HepG2 (cell line): ENCODE data around the gene GAN. TPM values are rescaled to one million over a fixed set of nuclear protein-coding genes. Genes with fewer than 3 reads are reported as not detected.

Experiments
- ATAC-seq: fragments of 200-7000 bp; cut with Tn5 transposase; 3 replicates; pipeline ENCODE4 v1.9.1; 2020; ENCODE audit warnings: mild to moderate bottlenecking, moderate library complexity
- BruUV-seq: library from RNA; stranded (reverse); fragments of 400-500 nt; replicated peaks from 2 replicates; lab custom pipeline; 2021; lab: Mats Ljungman, UMichigan
- CTCF ChIA-PET: fragments of 300-600 bp; formaldehyde crosslinking; extraction: SDS; loops from one replicate; lab custom pipeline; 2021; ENCODE audit warnings: low total read pairs, inconsistent platforms, low intra/inter-chr PET ratio; lab: Yijun Ruan, JAX
- POLR2A ChIA-PET: fragments of 350-600 bp; sonication (Branson Sonifier 250); formaldehyde crosslinking; loops from one replicate; lab custom pipeline; 2020; ENCODE audit warnings: antibody characterized with exemption, inconsistent platforms; lab: Yijun Ruan, JAX
- DNase-seq: peaks from one replicate; pipeline ENCODE4 v3.0.0-alpha.2; 2015; ENCODE audit warnings: low spot score
- FAIRE-seq: peaks from 3 replicates; lab custom pipeline; 2011; peaks lifted over from hg19 to GRCh38; lab: Jason Lieb, UNC
- H2AFZ ChIP-seq: one replicate; pipeline ENCODE4 v1.6.1; 2011; ENCODE audit warnings: low read length, inconsistent platforms
- H3K27ac ChIP-seq: fragments of 300-600 bp; 3 replicates; pipeline ENCODE4 v1.8.0; 2011; ENCODE audit warnings: mixed run types, mild to moderate bottlenecking, mixed read lengths, low read length, inconsistent platforms; ENCODE audit not compliant: insufficient read depth; ENCODE audit errors: extremely low read length
- H3K27me3 ChIP-seq, 2 experiments: fragments of 200-600 bp in 1 of 2; 2 replicates in 1 of 2; 3 replicates in 1 of 2; pipeline versions ENCODE4 v1.6.0 to v1.8.0; 2011; ENCODE audit warnings: low read length in 2 of 2, mild to moderate bottlenecking in 2 of 2, moderate library complexity in 2 of 2, inconsistent platforms in 1 of 2; ENCODE audit not compliant: insufficient read depth in 2 of 2, control insufficient read depth in 1 of 2
- H3K36me3 ChIP-seq, 2 experiments: fragments of 200-600 bp in 1 of 2; replicated peaks in 1 of 2; 2 replicates in 1 of 2; 3 replicates in 1 of 2; pipeline versions ENCODE4 v1.5.1 to v1.8.0; 2011; ENCODE audit warnings: low read length in 2 of 2, inconsistent platforms in 1 of 2; ENCODE audit not compliant: insufficient read depth in 2 of 2, control insufficient read depth in 1 of 2
- H3K4me1 ChIP-seq: 2 replicates; pipeline ENCODE4 v1.5.1; 2012; ENCODE audit warnings: low read length, inconsistent platforms; ENCODE audit not compliant: insufficient read depth
- H3K4me2 ChIP-seq: 2 replicates; pipeline ENCODE4 v1.6.0; 2011; ENCODE audit warnings: low read depth, low read length, inconsistent platforms
- H3K4me3 ChIP-seq, 3 experiments: fragments of 200-600 bp in 1 of 3; sonication (generic), shearing (Covaris generic) in 1 of 3; replicated peaks in 1 of 3; 2 replicates each; pipeline ENCODE4 v1.5.1; 2011 to 2016; ENCODE audit warnings: low read length in 3 of 3, inconsistent platforms in 2 of 3, low read depth in 2 of 3, mild to moderate bottlenecking in 2 of 3, control low read depth in 1 of 3, mixed read lengths in 1 of 3; ENCODE audit not compliant: insufficient read depth in 1 of 3
- H3K79me2 ChIP-seq: one replicate; pipeline ENCODE4 v1.6.1; 2011; ENCODE audit warnings: low read length, inconsistent platforms; ENCODE audit not compliant: insufficient read depth
- H3K9ac ChIP-seq: 2 replicates; pipeline ENCODE4 v1.6.0; 2011; ENCODE audit warnings: mild to moderate bottlenecking, low read depth, low read length, inconsistent platforms; ENCODE audit not compliant: insufficient read depth
- H3K9me3 ChIP-seq: 2 replicates; pipeline ENCODE4 v1.5.1; 2012; ENCODE audit warnings: mild to moderate bottlenecking, low read length
- H4K20me1 ChIP-seq: 2 replicates; pipeline ENCODE4 v1.6.0; 2011; ENCODE audit warnings: inconsistent platforms, mild to moderate bottlenecking, low read length, moderate library complexity; ENCODE audit not compliant: insufficient read depth
- AKAP8 ChIP-seq: sonication (generic); formaldehyde crosslinking; IDR thresholded peaks from 2 replicates; pipeline ENCODE4 v1.5.1; 2020; ENCODE audit warnings: mild to moderate bottlenecking, missing genetic modification reagents
- ASH2L ChIP-seq: fragments of 300-600, 200-600 bp; sonication (generic); IDR thresholded peaks from 2 replicates; pipeline ENCODE4 v1.7.0; 2017; ENCODE audit warnings: low read depth, mild to moderate bottlenecking, moderate library complexity, mixed read lengths, low read length; ENCODE audit not compliant: insufficient read length
- CC2D1A ChIP-seq: sonication (generic); formaldehyde crosslinking; IDR thresholded peaks from 2 replicates; pipeline ENCODE4 v1.8.1; 2023; ENCODE audit warnings: mild to moderate bottlenecking, missing genetic modification reagents
- DR1 ChIP-seq: sonication (generic); formaldehyde crosslinking; IDR thresholded peaks from 2 replicates; pipeline ENCODE4 v1.8.0; 2021; ENCODE audit warnings: mild to moderate bottlenecking, missing genetic modification reagents, inconsistent platforms
- KDM6A ChIP-seq: IDR thresholded peaks from 2 replicates; pipeline ENCODE4 v1.6.1; 2016; ENCODE audit warnings: low read depth
- KLF12 ChIP-seq: sonication (generic); formaldehyde crosslinking; IDR thresholded peaks from 2 replicates; pipeline ENCODE4 v1.4.0; 2020; ENCODE audit warnings: missing genetic modification reagents, borderline replicate concordance
- POLR2G ChIP-seq: fragments of 200-400 bp; formaldehyde crosslinking; IDR thresholded peaks from 2 replicates; pipeline ENCODE4 v1.6.1; 2018; ENCODE audit warnings: mild to moderate bottlenecking, low read depth, low read length, moderate library complexity
- XBP1 ChIP-seq: sonication (generic); formaldehyde crosslinking; IDR thresholded peaks from 2 replicates; pipeline ENCODE4 v1.5.0; 2020; ENCODE audit warnings: missing genetic modification reagents
- ZC3H4 ChIP-seq: sonication (generic); formaldehyde crosslinking; IDR thresholded peaks from 2 replicates; pipeline ENCODE4 v1.4.0; 2020; ENCODE audit warnings: missing genetic modification reagents, borderline replicate concordance
- ZNF333 ChIP-seq: sonication (generic); formaldehyde crosslinking; IDR thresholded peaks from 2 replicates; pipeline ENCODE4 v1.4.0; 2020; ENCODE audit warnings: mild to moderate bottlenecking, missing genetic modification reagents, borderline replicate concordance
- ZNF501 ChIP-seq: sonication (generic); formaldehyde crosslinking; IDR thresholded peaks from 2 replicates; pipeline ENCODE4 v1.5.1; 2020; ENCODE audit warnings: mild to moderate bottlenecking, moderate library complexity, missing genetic modification reagents
- ZNF788 ChIP-seq: sonication (generic); formaldehyde crosslinking; IDR thresholded peaks from 2 replicates; pipeline ENCODE4 v1.5.0; 2020; ENCODE audit warnings: mild to moderate bottlenecking, missing genetic modification reagents, borderline replicate concordance
- WGBS: methylation state at CpG from one replicate; pipeline ENCODE4 v1.1.6; 2017; ENCODE audit warnings: low lambda C conversion rate; 5-methylcytosine and 5-hydroxymethylcytosine counted together
- in situ Hi-C: cut with HindIII; loops from 2 replicates; pipeline ENCODE4 v1.10.0; 2017; ENCODE audit warnings: low pct_unique_long_range_greater_than_20kb; ENCODE audit not compliant: extremely low pct_ligation_motif_present
- intact Hi-C: fragments of 100-400 bp; cut with micrococcal nuclease; formaldehyde crosslinking; loops from one replicate; pipeline ENCODE4 v1.10.0; 2022; ENCODE audit not compliant: unreplicated experiment
- polyA plus RNA-seq, 8 experiments: library from polyadenylated mRNA; depleted of rRNA in 3 of 8; stranded (reverse) in 7 of 8; unstranded in 1 of 8; fragments of >200 nt; fragmentation: Illumina TruSeq in 4 of 8; extraction: Trizol in 4 of 8; gene quantifications; 2 replicates each; pipeline versions ENCODE4 v1.2.1 to v1.2.3, GENCODE V29; 2011 to 2016; ENCODE audit warnings: low read depth in 4 of 8, missing spikeins in 1 of 8, mixed read lengths in 1 of 8; ENCODE audit not compliant: insufficient read depth in 1 of 8
- total RNA-seq, 5 experiments: library from RNA; depleted of rRNA; stranded (reverse); fragments of >200 nt; fragmentation: Illumina TruSeq; extraction: Trizol; gene quantifications; 2 replicates each; pipeline ENCODE4 v1.2.3, GENCODE V29; 2016; ENCODE audit warnings: low read depth in 1 of 5
- TF ChIP-seq, protein P1 (sequence below): IDR thresholded peaks from 2 replicates; pipeline ENCODE4 v1.6.1; 2016; ENCODE audit warnings: low read depth, missing genetic modification reagents, missing compliant biosample characterization
- TF ChIP-seq, protein P2 (sequence below): sonication (generic); formaldehyde crosslinking; IDR thresholded peaks from 2 replicates; pipeline ENCODE4 v1.9.0; 2022; ENCODE audit warnings: missing genetic modification reagents, mild to moderate bottlenecking, borderline replicate concordance

GAN gene
- total and polyA plus RNA-seq, 2 of the 13 experiments (the other 11 are each of a cell fraction or from before 2014, with no cell fraction given) = 4.3 to 11.0 TPM

DNA sequence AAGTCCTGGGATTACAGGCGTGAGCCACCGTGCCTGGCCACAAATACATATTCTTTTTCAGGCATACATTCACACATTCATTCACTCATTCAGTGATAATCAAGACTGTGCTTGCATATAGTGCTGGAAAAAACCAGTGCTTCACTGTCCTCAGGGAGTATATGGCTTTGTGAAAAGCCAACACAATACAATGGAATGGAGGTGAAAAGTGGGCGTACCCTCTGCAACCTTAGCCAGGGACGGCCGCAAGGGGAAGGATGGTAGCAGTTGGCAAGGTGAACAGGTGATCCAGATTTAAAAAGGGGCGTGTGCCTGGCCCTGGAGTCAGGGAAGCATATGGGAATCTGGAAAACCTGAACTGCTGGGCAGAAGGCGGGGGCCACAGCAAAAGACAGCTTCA is 18.1 kb upstream of the GAN start (continued):
- no peak for TF ChIP-seq KLF12 (CRISPR knock-in tag)

DNA sequence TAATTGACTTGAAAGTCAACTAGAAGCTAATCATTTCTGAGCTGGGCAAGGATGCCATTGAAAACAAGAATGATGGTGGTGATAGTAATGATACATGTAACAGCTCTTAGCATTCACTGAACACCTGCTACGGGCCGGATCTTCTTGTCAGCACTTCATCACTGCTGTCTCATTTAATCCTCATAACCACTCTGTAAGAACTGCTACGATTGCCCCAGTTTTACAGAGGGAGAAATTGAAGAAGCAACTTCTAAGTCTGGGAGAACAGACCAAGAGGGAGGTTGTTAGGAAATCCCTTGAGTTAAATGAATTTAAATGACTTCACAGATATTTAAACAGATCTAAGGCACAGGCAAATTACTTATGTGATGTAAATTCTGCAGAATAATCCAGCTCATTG is 7.0 kb upstream of the GAN start:
- 86% methylated on average over 3 of the region's 3 CpGs for WGBS
- Histone ChIP-seq H3K4me2 (no peak overlapping the region), H3K4me1 (peaks cover 12% of the 10 kb centered on the region), H3K27me3 (no peaks in the 10 kb centered on the region), H3K36me3 (no peaks in the 10 kb centered on the region; a peak in 2 of 5 replicates), H3K9ac (no peak overlapping the region), H3K9me3 (no peaks in the 10 kb centered on the region), H4K20me1 (no peaks in the 10 kb centered on the region), H2AFZ (no peak overlapping the region), H3K79me2 (no peaks in the 10 kb centered on the region), H3K27ac (no peak overlapping the region), H3K4me3 (no peak overlapping the region)
- intact Hi-C loops (no loop called here), in situ Hi-C loops (no loop called here)
- ChIA-PET CTCF (no interaction called here), POLR2A (no interaction called here)
- FAIRE-seq (no peak), ATAC-seq (no peak), DNase-seq (no peak)
- BruUV-seq = no TSS peak
- TF ChIP-seq ZC3H4 (CRISPR knock-in tag) (no peak), AKAP8 (CRISPR knock-in tag) (no peak), ZNF333 (CRISPR knock-in tag) (no peak), ASH2L (no peak), POLR2G (no peak), CC2D1A (CRISPR knock-in tag) (no peak), ZNF501 (CRISPR knock-in tag) (no peak), ZNF788 (CRISPR knock-in tag) (no peak), DR1 (CRISPR knock-in tag) (no peak), XBP1 (CRISPR knock-in tag) (no peak), KDM6A (CRISPR knock-in tag) (no peak)
- TF ChIP-seq, protein P1, sequence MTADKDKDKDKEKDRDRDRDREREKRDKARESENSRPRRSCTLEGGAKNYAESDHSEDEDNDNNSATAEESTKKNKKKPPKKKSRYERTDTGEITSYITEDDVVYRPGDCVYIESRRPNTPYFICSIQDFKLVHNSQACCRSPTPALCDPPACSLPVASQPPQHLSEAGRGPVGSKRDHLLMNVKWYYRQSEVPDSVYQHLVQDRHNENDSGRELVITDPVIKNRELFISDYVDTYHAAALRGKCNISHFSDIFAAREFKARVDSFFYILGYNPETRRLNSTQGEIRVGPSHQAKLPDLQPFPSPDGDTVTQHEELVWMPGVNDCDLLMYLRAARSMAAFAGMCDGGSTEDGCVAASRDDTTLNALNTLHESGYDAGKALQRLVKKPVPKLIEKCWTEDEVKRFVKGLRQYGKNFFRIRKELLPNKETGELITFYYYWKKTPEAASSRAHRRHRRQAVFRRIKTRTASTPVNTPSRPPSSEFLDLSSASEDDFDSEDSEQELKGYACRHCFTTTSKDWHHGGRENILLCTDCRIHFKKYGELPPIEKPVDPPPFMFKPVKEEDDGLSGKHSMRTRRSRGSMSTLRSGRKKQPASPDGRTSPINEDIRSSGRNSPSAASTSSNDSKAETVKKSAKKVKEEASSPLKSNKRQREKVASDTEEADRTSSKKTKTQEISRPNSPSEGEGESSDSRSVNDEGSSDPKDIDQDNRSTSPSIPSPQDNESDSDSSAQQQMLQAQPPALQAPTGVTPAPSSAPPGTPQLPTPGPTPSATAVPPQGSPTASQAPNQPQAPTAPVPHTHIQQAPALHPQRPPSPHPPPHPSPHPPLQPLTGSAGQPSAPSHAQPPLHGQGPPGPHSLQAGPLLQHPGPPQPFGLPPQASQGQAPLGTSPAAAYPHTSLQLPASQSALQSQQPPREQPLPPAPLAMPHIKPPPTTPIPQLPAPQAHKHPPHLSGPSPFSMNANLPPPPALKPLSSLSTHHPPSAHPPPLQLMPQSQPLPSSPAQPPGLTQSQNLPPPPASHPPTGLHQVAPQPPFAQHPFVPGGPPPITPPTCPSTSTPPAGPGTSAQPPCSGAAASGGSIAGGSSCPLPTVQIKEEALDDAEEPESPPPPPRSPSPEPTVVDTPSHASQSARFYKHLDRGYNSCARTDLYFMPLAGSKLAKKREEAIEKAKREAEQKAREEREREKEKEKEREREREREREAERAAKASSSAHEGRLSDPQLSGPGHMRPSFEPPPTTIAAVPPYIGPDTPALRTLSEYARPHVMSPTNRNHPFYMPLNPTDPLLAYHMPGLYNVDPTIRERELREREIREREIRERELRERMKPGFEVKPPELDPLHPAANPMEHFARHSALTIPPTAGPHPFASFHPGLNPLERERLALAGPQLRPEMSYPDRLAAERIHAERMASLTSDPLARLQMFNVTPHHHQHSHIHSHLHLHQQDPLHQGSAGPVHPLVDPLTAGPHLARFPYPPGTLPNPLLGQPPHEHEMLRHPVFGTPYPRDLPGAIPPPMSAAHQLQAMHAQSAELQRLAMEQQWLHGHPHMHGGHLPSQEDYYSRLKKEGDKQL (CRISPR knock-in tag) = no peak
- TF ChIP-seq, protein P2, sequence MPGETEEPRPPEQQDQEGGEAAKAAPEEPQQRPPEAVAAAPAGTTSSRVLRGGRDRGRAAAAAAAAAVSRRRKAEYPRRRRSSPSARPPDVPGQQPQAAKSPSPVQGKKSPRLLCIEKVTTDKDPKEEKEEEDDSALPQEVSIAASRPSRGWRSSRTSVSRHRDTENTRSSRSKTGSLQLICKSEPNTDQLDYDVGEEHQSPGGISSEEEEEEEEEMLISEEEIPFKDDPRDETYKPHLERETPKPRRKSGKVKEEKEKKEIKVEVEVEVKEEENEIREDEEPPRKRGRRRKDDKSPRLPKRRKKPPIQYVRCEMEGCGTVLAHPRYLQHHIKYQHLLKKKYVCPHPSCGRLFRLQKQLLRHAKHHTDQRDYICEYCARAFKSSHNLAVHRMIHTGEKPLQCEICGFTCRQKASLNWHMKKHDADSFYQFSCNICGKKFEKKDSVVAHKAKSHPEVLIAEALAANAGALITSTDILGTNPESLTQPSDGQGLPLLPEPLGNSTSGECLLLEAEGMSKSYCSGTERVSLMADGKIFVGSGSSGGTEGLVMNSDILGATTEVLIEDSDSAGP (CRISPR knock-in tag) = no peak
